Left lobe of liver (tissue), 2 donors: ENCODE measurements around the gene RBBP7. TPM values are rescaled to one million over a fixed set of nuclear protein-coding genes. Genes with fewer than 3 reads are reported as not detected.

ENCODE experiments used
- ATAC-seq: fragments of 200-7000 bp; cut with Tn5 transposase; one replicate; pipeline ENCODE4 v1.9.1; 2020; ENCODE audit warnings: mild to moderate bottlenecking, moderate library complexity
- DNase-seq: peaks from one replicate; pipeline ENCODE4 v3.0.0-alpha.2; 2020; ENCODE audit warnings: low spot score
- total RNA-seq: library from RNA; stranded (reverse); gene quantifications from one replicate; pipeline ENCODE4 v1.2.1, GENCODE V29; 2021
- donor health status: DM: no; HTN: no; CAD: no; lungs with moderate emphysema.
- donor health status: DM: no; HTN: yes; CAD: no.

Gene RBBP7
- total RNA-seq: 28.1 TPM

GRCh38 chrX:16870095-16870861 is at the start of gene RBBP7:
RBBP7 (minus strand) TSS chrX:16870362; CDS start chrX:16870053, 309 bp downstream.
- DNase-seq: peak; percentile 92
- ATAC-seq: peak; percentile 92

- DNase-seq (no peak), ATAC-seq (no peak)
Measured at GRCh38 chrX:16918979-16919378, 48.8 kb upstream of the RBBP7 start.

GRCh38 chrX:16917120-16917519 is 47.0 kb upstream of the RBBP7 start:
- DNase-seq: no peak
- ATAC-seq: no peak

GRCh38 chrX:16916561-16916960 is 46.4 kb upstream of the RBBP7 start:
- DNase-seq: no peak
- no peak for ATAC-seq

GRCh38 chrX:16914058-16914457 is 43.9 kb upstream of the RBBP7 start:
- ATAC-seq (no peak), DNase-seq (no peak)

GRCh38 chrX:16910376-16910775 is 40.2 kb upstream of the RBBP7 start:
- DNase-seq: no peak
- no peak for ATAC-seq

- ATAC-seq (no peak), DNase-seq (no peak)
Measured at GRCh38 chrX:16903274-16904022, 33.3 kb upstream of the RBBP7 start.

- DNase-seq (no peak), ATAC-seq (no peak)
Measured at GRCh38 chrX:16897445-16897844, 27.3 kb upstream of the RBBP7 start.

- ATAC-seq: peak; percentile 98
- DNase-seq: peak; percentile 59
Measured at GRCh38 chrX:16892504-16893362, 22.6 kb upstream of the RBBP7 start.

GRCh38 chrX:16885628-16886027 is 15.5 kb upstream of the RBBP7 start:
- ATAC-seq (no peak), DNase-seq (no peak)

- no peak for ATAC-seq
- no peak for DNase-seq
Measured at GRCh38 chrX:16883487-16883804, 13.3 kb upstream of the RBBP7 start.

GRCh38 chrX:16882702-16883486 is 12.7 kb upstream of the RBBP7 start:
- DNase-seq (peak; percentile 57), ATAC-seq (peak; percentile 82)

GRCh38 chrX:16882169-16882568 is 12.0 kb upstream of the RBBP7 start:
- peak; percentile 55 for DNase-seq
- peak; percentile 78 for ATAC-seq

GRCh38 chrX:16876696-16877095 is 6.5 kb upstream of the RBBP7 start:
- ATAC-seq: no peak

GRCh38 chrX:16874458-16875095 is 4.4 kb upstream of the RBBP7 start:
- ATAC-seq (no peak), DNase-seq (no peak)

More at GRCh38 chrX:16876696-16877095, 6.5 kb upstream of the RBBP7 start:
- DNase-seq: no peak

- DNase-seq: no peak
- no peak for ATAC-seq
Measured at GRCh38 chrX:16873106-16873505, 2.9 kb upstream of the RBBP7 start.

GRCh38 chrX:16870862-16871815 is 977 bp upstream of the RBBP7 start:
- DNase-seq: no peak
- ATAC-seq: peak; percentile 29

GRCh38 chrX:16869393-16870094 is 618 bp downstream of the RBBP7 start:
- ATAC-seq (peak; percentile 29), DNase-seq (no peak)
